ENCODE results near the gene LPGAT1. TPM values are rescaled to one million over a fixed set of nuclear protein-coding genes. Genes with fewer than 3 reads are reported as not detected.

The LPGAT1 gene, protein sequence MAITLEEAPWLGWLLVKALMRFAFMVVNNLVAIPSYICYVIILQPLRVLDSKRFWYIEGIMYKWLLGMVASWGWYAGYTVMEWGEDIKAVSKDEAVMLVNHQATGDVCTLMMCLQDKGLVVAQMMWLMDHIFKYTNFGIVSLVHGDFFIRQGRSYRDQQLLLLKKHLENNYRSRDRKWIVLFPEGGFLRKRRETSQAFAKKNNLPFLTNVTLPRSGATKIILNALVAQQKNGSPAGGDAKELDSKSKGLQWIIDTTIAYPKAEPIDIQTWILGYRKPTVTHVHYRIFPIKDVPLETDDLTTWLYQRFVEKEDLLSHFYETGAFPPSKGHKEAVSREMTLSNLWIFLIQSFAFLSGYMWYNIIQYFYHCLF
- 88.1 TPM for total RNA-seq

DNA sequence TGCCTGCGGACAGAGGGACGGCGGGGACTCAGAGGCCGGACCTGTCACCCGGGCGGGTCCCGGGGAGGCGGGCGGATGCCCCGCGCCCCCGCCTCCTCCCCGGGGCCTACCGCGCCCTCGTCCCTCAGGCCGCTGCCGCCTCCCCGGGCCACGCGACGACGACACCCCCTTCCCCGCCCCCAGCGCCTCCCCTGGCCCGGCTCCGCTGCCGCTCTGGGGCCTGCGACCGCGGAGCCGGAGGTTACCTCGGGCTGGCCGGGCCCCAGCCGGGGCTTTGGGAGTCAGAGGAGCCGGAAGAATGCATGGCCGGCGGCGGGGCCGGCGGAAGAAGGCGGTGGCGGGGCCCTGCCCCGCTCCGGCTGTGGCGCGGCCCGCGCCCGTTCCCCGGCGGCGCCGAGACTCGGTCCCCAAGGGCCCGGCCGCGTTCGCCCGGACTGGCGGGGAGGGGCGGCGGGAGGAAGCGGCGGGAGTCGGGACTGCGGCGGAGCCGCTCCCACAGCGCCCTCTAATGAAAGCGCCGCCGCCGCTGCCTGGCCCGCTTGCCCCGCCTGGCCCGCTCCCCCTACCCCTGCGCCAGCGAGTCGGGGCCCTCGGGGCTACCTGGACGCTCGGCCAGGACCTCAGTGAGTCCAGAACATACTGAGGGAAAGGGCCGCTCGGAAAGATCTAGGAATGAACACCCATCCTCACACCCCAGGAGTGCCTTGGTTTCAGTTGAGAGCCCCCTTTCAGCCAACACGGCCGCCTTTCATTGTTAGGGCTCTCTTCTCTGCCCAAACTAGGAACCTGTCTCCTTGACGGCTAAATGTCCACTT lies at the start of gene LPGAT1:
LPGAT1 (minus strand) TSS at position 436 of the 815 bp plus-strand sequence. CDS start 1,467 bp downstream, outside the sequence.

Small RNA genes lying within 50 kb of the gene (small RNA-seq; reads per million reads assigned to genes)
- gene RF00019 = not detected
- gene RN7SL344P = not detected

Other genes starting within 250 kb of the LPGAT1 start
- gene NEK2, start 155.1 kb downstream of the LPGAT1 start, total RNA-seq = 4.8 TPM
- gene INTS7, start 204.8 kb upstream of the LPGAT1 start, total RNA-seq = 32.5 TPM
- gene DTL, start 205.0 kb upstream of the LPGAT1 start, total RNA-seq = 5.5 TPM

Data from diencephalon (tissue), 1 donor.